22Rv1 (cell line): ENCODE results near the gene IQCE.

Experiments used
- H3K27ac ChIP-seq: fragments of 450-650 bp; 2 replicates; pipeline ENCODE4 v1.5.1; 2017
- CTCF ChIP-seq: fragments of 450-650 bp; IDR thresholded peaks from 2 replicates; pipeline ENCODE4 v1.5.1; 2017; ENCODE audit warnings: mild to moderate bottlenecking
- ZFX ChIP-seq: fragments of 450-650 bp; IDR thresholded peaks from 2 replicates; pipeline ENCODE4 v1.6.1; 2017; ENCODE audit warnings: antibody characterized with exemption, borderline replicate concordance

IQCE gene

GRCh38 chr7:2537981-2538851 is 20.6 kb upstream of the IQCE start:
- no peak overlapping the region for H3K27ac ChIP-seq
- no peak for TF ChIP-seq CTCF
- TF ChIP-seq ZFX, result no peak

- TF ChIP-seq ZFX (no peak), CTCF (no peak)
- H3K27ac ChIP-seq, result no peak overlapping the region
Observed at GRCh38 chr7:2539031-2539911, 19.5 kb upstream of the IQCE start.

- no peak for TF ChIP-seq ZFX
- no peak for TF ChIP-seq CTCF
- no peak overlapping the region for H3K27ac ChIP-seq
Observed at GRCh38 chr7:2540133-2540532, 18.6 kb upstream of the IQCE start.

GRCh38 chr7:2540641-2541051 is 18.1 kb upstream of the IQCE start:
- no peak for TF ChIP-seq CTCF
- TF ChIP-seq ZFX, result no peak

GRCh38 chr7:2541291-2542010 is 17.3 kb upstream of the IQCE start:
- no peak for TF ChIP-seq CTCF
- TF ChIP-seq ZFX, result no peak
- H3K27ac ChIP-seq, result no peak overlapping the region

More at GRCh38 chr7:2540641-2541051, 18.1 kb upstream of the IQCE start:
- H3K27ac ChIP-seq, result no peak overlapping the region

GRCh38 chr7:2542011-2542915 is 16.5 kb upstream of the IQCE start:
- TF ChIP-seq ZFX (no peak), CTCF (no peak)
- no peak overlapping the region for H3K27ac ChIP-seq
